Islet precursor cell (in vitro differentiated cells): Measurements from ENCODE around the gene HHATL.

Source experiments
- DNase-seq: peaks from one replicate; pipeline ENCODE4 v3.0.0-alpha.2; 2018

HHATL gene

DNA sequence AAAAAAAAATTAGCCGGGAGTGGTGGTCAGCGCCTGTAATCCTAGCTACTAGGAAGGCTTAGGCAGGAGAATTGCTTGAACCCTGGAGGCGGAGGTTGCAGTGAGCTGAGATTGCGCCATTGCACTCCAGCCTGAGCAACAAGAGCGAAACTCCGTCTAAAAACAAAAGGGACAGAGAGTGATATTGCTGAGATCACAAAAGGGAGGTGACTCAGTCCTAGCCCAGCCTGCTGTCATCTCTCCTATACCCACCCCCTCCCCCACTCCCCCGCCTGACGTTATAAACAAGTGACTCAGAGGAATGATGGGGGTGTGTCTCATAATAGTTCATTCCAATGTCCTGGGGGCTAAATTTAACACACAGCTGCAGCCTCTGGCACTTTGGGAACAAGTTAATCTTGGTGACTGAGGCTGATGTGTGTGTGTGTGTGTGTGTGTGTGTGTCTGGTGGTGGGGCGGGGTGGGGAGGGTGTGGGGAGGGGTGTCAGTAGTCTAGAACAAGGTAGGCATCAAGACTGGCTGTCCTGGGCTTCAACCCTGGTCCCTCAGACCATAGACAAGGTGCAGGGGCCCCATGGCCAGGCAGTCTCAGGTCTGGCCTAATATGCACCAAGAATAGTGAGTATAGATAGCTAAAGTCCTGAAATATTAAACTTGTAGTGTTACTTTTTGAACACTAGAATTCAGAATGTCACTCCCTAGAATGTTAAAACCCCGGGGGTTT, 18.6 kb downstream of the HHATL start:
- peak; percentile 96 for DNase-seq

DNA sequence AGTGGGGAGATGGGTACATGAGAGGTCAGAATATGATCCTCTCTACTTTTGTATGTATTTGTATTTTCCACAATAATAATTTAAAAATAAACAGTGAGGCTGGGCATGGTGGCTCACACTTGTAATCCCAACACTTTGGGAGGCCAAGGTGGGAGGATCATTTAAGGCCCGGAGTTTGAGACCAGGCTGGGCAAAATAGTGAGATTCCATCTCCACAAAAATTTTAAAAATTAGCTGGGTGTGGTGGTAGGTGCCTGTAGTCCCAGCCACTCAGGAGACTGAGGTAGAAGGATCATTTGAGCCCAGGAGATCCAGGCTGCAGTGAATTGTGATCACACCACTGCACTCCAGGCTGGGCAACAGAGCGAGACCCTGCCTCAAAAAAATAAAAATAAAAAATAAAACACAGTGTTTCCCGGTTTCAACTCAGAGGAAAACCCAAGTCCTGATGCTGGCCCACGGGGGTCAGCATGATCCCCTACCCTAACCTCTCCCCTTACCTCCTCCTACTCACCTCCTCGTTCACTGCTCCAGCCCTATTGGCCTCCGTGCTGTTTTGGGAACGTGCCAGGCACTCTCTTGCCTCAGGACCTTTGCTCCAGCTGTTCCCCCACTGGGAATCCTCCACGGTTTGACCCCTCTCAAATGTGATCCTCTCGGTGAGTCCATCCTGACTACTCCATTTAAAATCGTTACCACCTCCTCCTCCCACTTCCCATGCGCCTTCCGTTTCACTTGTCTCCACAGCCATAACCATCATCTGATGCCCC, 20.1 kb downstream of the HHATL start:
- no peak for DNase-seq

DNA sequence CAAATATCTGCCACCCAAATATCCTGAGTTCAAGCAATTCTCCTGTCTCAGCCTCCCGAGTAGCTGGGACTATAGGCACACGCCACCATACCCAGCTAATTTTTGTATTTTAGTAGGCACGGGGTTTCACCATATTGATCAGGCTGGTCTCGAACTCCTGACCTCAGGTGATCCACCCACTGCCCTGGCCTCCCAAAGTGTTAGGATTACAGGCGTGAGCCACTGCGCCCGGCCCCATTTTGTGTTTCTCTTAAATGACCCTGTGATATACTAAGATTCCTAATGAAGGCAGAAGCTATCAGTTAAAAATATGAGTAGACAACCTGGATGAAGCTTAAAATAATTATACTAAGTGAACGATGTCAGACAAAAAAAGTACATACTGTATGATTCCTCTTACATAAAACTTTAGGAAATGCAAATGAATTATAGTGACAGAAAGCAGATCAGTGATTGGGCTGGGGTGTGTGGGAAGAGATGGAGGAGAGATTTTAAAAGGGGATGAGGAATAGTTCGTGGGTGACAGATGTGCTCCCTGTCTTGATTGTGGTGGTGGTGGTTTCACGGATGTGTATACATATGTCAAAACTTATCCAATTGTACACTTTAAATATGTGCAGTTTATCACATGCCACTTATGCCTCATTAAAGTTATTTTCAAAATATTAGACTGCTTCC, 21.1 kb downstream of the HHATL start:
- no peak for DNase-seq

DNA sequence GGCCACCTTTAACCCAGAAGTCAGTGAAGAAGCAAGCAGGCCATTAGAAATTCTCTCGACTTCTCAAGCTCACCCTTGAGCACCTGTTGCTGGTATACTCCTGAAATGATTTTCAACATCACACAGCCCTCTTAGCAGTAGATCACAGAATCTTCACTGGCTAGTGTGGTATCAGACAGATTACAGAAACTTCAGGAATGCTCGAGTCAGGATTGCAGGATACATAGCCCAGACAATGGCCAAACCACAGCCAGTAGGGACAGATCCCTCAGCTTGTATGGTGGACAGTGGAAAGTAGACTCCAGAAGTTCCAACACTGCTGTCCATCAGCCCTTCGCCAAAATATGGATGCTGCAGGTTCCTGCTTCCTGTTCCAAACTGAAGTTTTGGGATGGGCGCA, 21.8 kb downstream of the HHATL start:
- DNase-seq: no peak

DNA sequence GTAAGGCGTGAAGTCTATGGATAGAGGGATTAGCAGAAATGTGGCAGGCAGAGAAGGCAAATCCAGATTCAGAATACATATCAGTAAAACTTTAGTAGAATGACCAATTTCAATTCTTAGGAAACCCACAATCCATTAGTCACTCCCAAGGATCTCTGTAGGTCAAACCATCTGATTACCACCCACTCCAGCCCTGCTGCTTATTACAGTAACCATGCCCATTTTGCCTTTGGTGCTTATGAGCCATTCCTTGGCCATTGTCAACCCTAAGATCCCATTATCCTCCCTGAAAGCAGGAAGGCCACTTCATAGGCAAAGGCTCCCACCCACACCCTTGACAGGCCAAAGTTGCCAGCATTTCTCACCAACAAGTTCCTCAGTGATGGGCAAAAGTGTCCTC, 22.3 kb downstream of the HHATL start:
- no peak for DNase-seq

DNA sequence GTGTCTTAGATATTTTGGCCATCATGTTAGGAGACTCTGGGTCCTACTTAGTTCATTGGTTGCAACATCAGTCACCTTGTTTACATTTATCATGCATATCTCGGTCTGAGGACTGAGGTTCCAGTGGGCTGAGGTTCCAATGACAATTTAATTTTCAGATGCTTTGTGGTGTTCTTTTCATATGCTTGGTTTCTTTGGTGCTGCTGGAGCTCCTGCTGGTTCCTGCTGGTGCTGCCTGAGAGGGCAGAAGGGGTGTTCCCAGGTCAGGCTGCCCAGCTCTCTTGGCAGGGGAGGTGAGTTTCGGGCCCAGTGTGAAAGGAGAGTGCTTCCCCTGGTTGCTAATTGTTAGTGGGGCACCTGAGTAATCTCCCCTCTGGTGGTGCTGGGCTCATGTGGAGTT, 24.2 kb downstream of the HHATL start:
- no peak for DNase-seq

DNA sequence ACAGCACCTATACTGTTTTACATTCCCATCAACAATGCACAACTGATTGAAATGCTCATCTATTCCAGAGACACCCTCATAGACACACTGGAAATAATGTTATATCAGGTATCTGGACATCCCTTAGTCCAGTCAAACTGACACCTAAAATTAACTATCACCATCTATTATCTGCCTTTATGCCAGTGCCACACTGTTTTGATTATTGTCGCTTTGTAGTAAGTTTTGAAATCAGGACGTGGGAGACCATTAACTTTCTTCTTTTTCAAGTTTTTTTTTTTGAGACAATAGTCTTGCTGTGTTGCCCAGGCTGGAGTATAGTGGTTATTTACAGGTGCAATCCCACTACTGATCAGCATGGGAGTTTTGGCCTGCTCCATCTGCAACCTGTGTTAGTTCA, 26.7 kb downstream of the HHATL start:
- DNase-seq: no peak

DNA sequence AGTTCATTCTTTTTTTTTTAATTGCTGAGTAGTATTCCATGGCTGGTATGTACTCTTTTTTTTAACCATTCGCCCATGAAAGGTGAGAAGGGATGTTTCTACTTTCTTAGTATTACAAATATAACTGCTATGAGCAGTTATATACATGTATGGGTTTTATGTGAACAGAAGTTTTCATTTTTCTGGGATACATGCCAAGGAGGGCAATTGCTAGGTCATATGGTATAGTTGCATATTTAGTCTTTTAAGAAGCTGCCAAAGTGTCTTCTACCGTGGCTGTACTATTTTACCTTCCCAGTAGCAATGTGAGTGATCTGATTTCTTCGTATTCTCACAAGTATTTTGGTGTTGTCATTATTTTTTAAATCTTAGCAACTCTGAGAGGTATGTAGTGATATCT, 28.5 kb downstream of the HHATL start:
- no peak for DNase-seq

DNA sequence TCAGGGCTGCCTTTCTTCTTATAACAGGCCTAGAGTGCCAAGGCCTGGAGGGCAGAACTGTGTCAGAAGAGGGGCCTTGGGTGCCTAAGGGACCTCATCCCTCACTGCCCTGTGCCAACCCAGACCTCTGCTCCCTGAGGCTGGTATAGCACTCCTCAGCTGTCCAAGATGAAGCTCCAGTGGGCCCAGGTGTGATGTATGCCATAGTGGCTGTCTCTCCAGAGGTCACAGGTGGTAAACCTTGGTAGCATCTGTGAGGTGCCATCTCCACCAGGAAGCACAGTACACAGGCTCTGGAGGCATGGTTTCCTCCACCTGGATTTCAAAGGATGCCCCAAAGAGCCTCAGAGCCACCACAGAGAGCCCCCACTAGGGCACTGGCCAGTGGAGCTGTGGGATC, 29.5 kb downstream of the HHATL start:
- DNase-seq: no peak

DNA sequence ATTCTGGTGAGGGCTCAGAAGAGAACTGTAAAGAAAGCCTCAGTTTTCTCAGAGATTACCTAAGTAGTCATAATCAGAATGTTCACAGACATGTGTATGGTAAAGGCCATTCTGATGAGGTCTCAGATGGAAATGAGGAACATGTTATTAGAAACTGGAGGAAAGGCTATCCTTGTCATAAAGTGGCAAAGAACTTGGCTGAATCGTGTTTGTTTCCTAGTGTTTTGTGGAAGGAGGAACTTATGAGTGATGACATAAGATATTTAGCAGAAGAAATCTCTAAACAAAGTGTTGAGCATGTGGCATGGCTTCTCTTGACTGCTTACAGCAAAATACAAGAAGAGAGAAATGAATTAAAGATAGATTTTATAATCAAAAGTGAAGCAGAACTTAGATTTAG, 30.1 kb downstream of the HHATL start:
- no peak for DNase-seq

DNA sequence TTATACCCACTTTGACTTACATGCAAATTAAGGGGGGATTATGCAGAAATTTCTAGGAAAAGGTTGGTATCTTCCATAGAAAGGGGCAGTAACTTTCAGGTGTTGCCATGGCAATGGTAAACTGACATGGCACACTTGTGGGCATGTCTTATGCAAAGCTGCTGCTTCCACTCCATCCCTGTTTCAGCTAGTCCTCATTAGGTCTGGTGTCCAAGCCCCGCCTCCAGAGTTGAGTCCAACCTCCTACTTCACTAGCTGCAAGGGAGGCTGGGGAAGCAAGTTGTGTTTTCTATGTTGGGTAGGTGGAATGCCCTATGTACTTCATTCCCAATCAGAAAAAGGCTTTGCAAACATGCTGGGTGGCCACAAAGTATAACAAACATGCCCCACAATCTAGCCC, 31.9 kb downstream of the HHATL start:
- DNase-seq: no peak

DNA sequence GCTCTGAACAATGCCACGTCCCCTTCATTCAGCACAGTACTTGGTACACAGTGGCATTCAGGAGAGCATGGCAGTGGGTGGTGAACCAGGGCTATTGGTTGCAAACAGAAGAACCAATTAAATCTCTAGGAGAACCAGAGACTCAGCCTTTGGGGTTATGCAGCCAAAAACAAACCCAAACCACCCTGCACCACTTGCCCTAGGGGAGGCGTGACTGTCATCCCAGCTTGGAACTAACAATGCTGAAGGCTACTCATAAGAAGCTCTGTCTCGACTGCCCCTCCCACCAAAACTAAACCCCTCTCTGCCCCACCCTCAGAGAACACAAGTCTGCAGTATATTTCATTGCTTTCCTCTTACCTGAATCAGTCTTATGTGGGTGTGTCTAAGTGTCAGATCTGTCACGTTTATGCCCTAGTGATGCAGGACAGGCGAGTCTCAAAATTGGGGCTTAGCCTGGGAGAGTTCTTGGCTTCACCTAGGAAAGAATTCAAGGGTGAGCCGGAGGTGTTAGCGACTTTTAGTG, 32.5 kb downstream of the HHATL start:
- no peak for DNase-seq

DNA sequence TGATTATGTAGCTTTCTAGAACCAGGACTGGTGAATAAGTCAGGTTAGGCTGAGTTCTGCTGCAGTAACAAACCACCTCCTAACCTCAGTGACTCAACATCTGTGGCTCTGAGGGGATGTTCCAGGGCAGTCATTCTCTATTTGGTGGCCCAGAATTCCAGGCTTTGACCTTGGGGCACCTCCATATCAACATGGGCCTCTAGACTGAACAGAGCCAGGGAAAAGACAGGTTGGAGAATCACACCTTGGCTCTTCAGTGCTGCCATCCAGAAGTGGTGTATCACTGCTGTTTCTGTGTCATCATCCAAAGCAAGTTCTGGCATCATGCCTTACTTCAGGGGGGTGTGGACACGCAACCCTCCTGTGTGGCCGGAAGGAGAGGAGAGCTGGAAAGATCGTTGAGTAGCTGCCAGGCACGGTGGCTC, 33.8 kb downstream of the HHATL start:
- DNase-seq: no peak

DNA sequence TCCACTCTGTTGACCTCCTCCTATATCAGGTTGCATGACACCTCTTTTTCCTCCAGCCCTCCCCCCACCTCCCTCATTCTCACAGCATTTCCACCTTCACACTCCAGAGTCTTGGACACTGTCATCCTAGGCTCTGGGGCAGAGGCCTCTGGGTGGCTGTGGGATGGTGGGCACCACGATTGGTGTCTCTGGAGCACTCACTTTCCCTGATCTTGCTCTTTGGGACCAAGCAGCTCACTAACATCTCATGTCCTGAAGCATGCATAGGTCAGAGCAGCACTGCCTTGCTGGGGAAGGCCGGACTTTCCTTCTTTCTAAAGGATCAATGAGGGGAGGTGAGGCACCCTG, 34.2 kb downstream of the HHATL start:
- DNase-seq: no peak

DNA sequence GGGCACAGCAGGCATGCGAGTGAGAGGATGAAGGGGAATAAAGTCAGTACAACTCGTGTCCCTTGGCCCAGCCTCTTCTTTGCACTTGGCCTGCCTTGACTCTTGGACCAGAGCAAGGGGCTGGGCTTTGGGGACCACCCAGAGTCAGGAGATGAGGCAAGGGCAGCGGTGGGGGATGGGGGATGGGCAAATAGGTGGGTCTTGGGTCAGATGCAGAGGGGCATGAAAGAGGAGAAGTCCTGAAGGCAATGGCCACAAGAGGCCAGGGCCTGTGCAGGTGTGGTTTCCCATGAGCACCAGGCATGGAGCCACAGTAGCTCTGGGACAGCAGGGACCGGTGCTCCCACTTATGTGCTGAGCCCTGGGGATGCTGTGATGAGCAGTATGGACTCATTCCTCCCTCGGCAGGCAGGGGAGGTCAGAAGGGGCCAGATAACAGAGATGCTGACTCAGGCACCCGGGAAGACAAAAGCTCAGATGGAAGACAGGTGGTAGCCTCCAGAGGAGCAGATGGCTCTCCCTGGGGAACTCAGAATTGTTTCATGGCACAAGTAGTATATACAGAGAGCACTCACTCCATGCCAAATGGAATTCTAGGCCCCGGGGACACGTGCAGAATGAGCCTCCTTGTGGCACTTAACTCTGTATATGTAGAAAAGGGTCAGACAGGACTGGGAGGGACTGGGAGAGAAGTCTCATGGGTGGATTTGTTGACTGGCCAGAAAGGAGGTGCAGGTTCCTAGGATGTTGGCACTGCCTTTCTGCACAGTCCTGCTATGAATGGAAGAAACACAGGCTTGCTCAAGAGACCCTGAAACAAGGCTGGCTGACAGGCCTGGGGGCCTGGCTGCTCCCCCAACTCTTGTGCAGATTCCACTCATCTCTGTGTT, 34.8 kb downstream of the HHATL start:
- DNase-seq: no peak

DNA sequence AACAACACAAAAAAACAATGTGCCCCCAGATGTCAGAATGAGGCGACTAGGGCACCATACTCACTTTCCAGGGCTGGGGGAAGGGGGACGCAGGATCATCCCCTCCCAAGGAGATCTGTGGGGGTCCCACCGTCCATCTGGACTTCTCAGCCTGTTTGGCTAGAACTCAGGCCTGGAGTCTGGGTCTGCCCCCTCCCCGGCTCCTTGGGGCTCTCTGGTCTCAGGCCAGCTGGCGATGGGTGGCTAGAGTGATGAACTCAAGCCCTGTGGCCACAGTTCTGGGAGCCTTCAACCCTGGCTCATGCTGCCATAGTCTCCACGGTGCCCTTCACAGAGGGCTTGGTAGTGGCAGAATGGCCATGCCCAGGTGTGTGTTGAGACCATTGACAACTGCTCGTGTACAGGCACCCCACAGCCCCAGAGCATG, 35.5 kb downstream of the HHATL start:
- peak; percentile 50 for DNase-seq

DNA sequence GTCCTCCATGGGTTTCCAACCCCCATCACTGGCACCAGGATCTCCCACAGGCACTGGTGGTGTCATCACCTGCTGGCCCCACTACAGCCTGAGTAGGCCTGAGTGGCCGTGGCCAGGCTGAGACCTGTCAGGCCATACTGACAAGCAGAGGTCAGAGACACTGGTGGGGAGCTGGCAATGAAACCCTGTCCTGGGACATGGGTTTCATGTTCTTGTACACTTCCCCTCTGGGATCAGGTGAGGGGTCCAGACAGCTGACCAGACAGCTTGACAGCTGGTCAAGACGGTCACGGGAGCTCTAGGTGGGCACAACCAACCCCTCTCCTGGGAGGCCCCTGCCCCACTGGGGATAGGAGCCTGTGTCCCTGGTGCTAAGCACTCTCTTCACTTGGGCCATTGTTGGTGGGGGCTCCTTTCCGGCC, 36.0 kb downstream of the HHATL start:
- DNase-seq: peak; percentile 39

DNA sequence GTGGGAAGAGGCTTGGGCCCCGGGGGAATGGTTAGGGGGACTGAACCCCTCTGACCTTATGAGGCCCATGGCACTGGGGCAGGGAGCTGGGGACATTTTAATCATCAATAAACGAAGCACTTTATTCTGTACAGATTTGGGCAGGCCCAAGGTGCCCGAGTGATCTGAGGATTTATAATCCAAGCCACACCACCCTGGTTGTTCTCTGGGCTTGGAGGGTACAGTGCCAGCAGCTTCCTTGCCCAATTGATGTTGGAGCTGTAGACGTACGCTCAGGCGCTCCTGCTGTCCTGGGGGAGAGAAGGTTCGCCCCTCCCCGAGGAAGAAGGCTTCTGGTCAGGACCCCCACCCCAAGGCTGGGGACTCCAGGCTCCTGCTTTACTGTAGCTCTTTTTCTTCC, 36.6 kb downstream of the HHATL start:
- DNase-seq: peak; percentile 21

DNA sequence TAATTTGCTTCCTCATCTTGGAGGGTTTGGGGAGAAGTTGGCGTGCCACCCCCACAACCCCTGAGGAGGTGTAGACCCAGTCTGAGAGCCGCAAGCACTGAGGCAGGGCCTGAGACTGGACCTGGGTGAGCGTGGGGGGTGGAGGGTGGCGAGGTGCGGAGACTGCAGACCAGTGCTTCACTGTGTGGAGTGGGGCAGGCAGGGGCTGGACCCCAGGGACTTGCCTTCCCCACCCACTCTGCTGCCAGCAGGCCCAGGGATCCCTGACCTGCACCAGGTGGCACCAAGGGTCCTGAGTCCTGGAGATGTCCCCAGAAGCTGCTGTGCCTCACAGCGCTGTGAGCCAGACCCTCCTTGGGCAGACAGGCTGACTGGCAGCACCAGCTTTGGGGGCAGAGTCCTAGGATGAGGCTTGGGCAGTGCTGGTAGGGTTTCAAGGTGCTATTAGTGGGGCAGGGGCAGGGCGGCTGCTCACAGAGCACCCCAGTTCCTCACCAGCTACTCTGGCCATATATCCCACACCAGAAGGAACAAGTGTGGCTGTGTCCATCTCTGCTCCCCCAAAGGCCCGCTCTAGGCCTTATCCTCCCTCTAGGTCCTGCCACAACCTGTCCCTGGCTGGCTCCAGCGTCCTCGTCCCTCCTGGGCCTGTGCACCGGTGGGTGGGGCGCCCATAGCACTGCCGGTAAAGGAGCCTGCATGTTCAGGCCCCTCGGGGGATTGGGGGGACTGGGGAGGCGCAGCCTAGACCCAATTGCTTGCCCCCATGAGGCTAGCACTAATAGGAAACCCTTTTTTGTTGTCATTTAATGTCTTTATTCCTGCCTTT, 37.3 kb downstream of the HHATL start:
- peak; percentile 43 for DNase-seq

DNA sequence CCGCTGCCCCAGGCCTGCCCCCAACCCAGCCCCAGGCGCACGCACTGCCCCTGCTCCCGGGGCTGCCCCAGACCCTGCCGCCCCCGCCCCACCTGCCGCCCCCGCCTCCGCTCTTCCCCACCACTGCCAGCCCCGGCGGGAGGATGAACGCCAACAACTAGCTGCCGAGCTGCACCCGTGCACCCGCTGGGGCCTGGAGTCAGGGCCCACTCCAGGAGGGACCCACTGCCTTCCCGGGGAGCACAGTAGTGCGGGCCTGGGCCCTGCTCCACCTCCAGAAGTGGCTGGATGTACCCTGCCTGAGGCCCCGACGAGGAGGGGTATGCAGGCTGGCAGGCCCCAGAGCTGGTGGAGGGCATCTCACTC, 38.2 kb downstream of the HHATL start:
- DNase-seq: peak; percentile 20

DNA sequence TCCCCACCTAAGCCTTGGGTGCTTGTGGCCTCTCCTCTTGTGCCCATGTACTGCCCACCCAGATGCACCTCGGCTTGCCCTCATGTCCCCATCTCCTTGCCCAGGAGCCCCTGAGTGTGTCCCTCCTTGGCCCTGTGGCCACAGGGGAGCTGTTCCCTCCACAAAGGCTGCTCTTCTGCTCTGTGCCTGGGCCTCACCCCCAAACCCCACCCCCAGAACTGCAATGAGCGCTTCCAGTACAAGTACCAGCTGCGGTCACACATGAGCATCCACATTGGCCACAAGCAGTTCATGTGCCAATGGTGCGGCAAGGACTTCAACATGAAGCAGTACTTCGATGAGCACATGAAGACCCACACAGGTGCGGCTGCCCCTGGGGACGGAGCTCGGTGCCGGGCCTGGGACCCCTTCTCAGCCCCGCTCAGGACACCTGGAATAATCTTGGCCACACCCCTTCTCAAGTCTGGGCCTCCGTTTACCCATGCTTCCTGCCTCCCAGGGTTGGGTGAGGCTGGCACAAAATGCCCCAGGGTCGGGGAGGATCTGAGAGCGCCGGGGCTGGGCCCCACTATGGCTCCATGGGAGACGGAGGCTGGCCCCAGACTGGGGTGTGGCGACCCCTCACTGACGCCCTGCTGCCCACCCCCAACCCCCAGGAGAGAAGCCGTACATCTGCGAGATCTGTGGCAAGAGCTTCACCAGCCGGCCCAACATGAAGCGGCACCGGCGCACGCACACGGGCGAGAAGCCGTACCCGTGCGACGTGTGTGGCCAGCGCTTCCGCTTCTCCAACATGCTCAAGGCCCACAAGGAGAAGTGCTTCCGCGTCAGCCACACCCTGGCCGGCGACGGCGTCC, 38.8 kb downstream of the HHATL start:
- DNase-seq: peak; percentile 44
